ENCODE data around the gene BUD13. TPM values are rescaled to one million over a fixed set of nuclear protein-coding genes. Genes with fewer than 3 reads are reported as not detected.

The BUD13 gene
- total and polyA plus RNA-seq, 2 of the 13 experiments (the other 11 are each of a cell fraction or from before 2014, with no cell fraction given) = 13.3 to 25.9 TPM

- no peak for TF ChIP-seq ZNF430 (CRISPR knock-in tag; IDR thresholded peaks at IDR 0.05)
- 0 out of 2 replicates have a peak, but pooled peaks have one; percentile 39 for TF ChIP-seq ELF4 (CRISPR knock-in tag; IDR thresholded peaks at IDR 0.05; ENCODE audit: borderline replicate concordance)
- peak; percentile 63 for TF ChIP-seq POLR2AphosphoS5 (IDR thresholded peaks at IDR 0.05; ENCODE audit: low read depth, low read length)
- no peak for TF ChIP-seq NPAS2 (CRISPR knock-in tag; IDR thresholded peaks at IDR 0.05; ENCODE audit: borderline replicate concordance)
- peak; percentile 53 for TF ChIP-seq IKZF4 (CRISPR knock-in tag; IDR thresholded peaks at IDR 0.05; ENCODE audit: borderline replicate concordance, low read depth, not compliant biosample characterization)
- TF ChIP-seq, protein P1, sequence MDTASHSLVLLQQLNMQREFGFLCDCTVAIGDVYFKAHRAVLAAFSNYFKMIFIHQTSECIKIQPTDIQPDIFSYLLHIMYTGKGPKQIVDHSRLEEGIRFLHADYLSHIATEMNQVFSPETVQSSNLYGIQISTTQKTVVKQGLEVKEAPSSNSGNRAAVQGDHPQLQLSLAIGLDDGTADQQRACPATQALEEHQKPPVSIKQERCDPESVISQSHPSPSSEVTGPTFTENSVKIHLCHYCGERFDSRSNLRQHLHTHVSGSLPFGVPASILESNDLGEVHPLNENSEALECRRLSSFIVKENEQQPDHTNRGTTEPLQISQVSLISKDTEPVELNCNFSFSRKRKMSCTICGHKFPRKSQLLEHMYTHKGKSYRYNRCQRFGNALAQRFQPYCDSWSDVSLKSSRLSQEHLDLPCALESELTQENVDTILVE (CRISPR knock-in tag; IDR thresholded peaks at IDR 0.05) = no peak
- TF ChIP-seq SALL1 (CRISPR knock-in tag; IDR thresholded peaks at IDR 0.05) = peak; percentile 67
- TF ChIP-seq, protein P2, sequence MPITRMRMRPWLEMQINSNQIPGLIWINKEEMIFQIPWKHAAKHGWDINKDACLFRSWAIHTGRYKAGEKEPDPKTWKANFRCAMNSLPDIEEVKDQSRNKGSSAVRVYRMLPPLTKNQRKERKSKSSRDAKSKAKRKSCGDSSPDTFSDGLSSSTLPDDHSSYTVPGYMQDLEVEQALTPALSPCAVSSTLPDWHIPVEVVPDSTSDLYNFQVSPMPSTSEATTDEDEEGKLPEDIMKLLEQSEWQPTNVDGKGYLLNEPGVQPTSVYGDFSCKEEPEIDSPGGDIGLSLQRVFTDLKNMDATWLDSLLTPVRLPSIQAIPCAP (CRISPR knock-in tag; IDR thresholded peaks at IDR 0.05; ENCODE audit: low read depth) = no peak
- no peak for TF ChIP-seq SP1 (IDR thresholded peaks at IDR 0.05)
- TF ChIP-seq SP1 (CRISPR knock-in tag; IDR thresholded peaks at IDR 0.05) = peak; percentile 60; the same call in 1 of the 2 replicates
- peak; percentile 57; the same call in 1 of the 2 replicates for TF ChIP-seq PATZ1 (CRISPR knock-in tag; IDR thresholded peaks at IDR 0.05)
- no peak for TF ChIP-seq SYNCRIP (IDR thresholded peaks at IDR 0.05; ENCODE audit: insufficient read depth, low read depth, low read length)
- peak; percentile 81 for TF ChIP-seq GABPA (IDR thresholded peaks at IDR 0.05; ENCODE audit: low read depth, low read length)
- TF ChIP-seq GABPA (CRISPR knock-in tag; IDR thresholded peaks at IDR 0.05; ENCODE audit: low read depth) = peak; percentile 92
- TF ChIP-seq SAP130 (CRISPR knock-in tag; IDR thresholded peaks at IDR 0.05; ENCODE audit: low read depth) = peak; percentile 95
- TF ChIP-seq ZNF891 (CRISPR knock-in tag; IDR thresholded peaks at IDR 0.05) = 0 out of 2 replicates have a peak, but pooled peaks have one; percentile 70
- TF ChIP-seq, protein P3, sequence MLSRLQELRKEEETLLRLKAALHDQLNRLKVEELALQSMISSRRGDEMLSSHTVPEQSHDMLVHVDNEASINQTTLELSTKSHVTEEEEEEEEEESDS (CRISPR knock-in tag; IDR thresholded peaks at IDR 0.05; ENCODE audit: borderline replicate concordance) = no peak
- peak; percentile 42 to 48; a peak in 1 of 4 replicates for TF ChIP-seq HMGXB4 (CRISPR knock-in tag; IDR thresholded peaks at IDR 0.05; ENCODE audit: borderline replicate concordance in 1 of 2, low read depth in 1 of 2)
- no peak for TF ChIP-seq ZXDC (CRISPR knock-in tag; IDR thresholded peaks at IDR 0.05)
- TF ChIP-seq GABPB1 (CRISPR knock-in tag; IDR thresholded peaks at IDR 0.05) = peak; percentile 96
- 0 out of 2 replicates have a peak, but pooled peaks have one; percentile 41 for TF ChIP-seq ZNF777 (CRISPR knock-in tag; IDR thresholded peaks at IDR 0.05)
Observed at GRCh38 chr11:116787786-116788486, 15.1 kb upstream of the BUD13 start, which contains the start of gene ZPR1 (continued).

All from HepG2 (cell line).